Ovary (tissue), 9 donors: ENCODE results near the gene THAP4. TPM values are rescaled to one million over a fixed set of nuclear protein-coding genes. Genes with fewer than 3 reads are reported as not detected.

Source experiments
- DNase-seq, 5 donors: peaks; one replicate each; pipeline ENCODE4 v3.0.0-alpha.2; 2019 to 2020
- H3K27ac ChIP-seq, 2 donors: fragments of 200-600 bp; one replicate each; pipeline versions ENCODE4 v1.5.1 to v1.8.0; 2019 to 2022
- H3K27me3 ChIP-seq: fragments of 200-600 bp; one replicate; pipeline ENCODE4 v1.8.0; 2022
- H3K36me3 ChIP-seq: fragments of 200-600 bp; sonication (generic); one replicate; pipeline ENCODE4 v1.5.1; 2019
- H3K4me1 ChIP-seq: one replicate; pipeline ENCODE4 v1.8.1; 2013; ENCODE audit warnings: mild to moderate bottlenecking, moderate library complexity; ENCODE audit not compliant: insufficient read depth
- H3K4me3 ChIP-seq: fragments of 200-600 bp; sonication (generic); one replicate; pipeline ENCODE4 v1.5.1; 2017
- H3K9me3 ChIP-seq, 2 donors: fragments of 200-600 bp in 1 of 2; sonication (generic) in 1 of 2; one replicate each; pipeline versions ENCODE4 v1.5.1 to v1.8.1; 2013 to 2019; ENCODE audit warnings: mild to moderate bottlenecking in 1 of 2, moderate library complexity in 1 of 2
- CTCF ChIP-seq, 3 donors: fragments of 450-650 bp in 2 of 3; fragments of 200-600 bp in 1 of 3; IDR thresholded peaks; one replicate each; pipeline versions ENCODE4 v1.5.1 to v1.8.0; 2016 to 2022; ENCODE audit warnings: antibody characterized with exemption in 3 of 3, mild to moderate bottlenecking in 1 of 3
- EP300 ChIP-seq: sonication (generic); formaldehyde crosslinking; IDR thresholded peaks from one replicate; pipeline ENCODE4 v1.6.1; 2017; ENCODE audit warnings: antibody characterized with exemption
- POLR2A ChIP-seq: fragments of 450-650 bp; IDR thresholded peaks from one replicate; pipeline ENCODE4 v1.6.1; 2017; ENCODE audit warnings: antibody characterized with exemption, mild to moderate bottlenecking, moderate library complexity
- WGBS, 3 donors: extraction: QIAGEN DNeasy Blood & Tissue Kit in 1 of 3; methylation state at CpG; one replicate each; pipeline versions ENCODE4 v1.1.5 to v1.1.7; 2013 to 2017; 5-methylcytosine and 5-hydroxymethylcytosine counted together
- intact Hi-C, 4 donors: fragments of 100-400 bp; cut with DNase I; formaldehyde crosslinking; loops; one replicate each; pipeline versions ENCODE4 v1.11.0 to v1.15.1; 2022 to 2023
- polyA plus RNA-seq, 2 donors: library from polyadenylated mRNA; stranded (reverse); fragments of 200-250 nt in 1 of 2; fragments of 350-450 nt in 1 of 2; fragmentation: Illumina TruSeq in 1 of 2; extraction: RNeasy Lipid Tissue Mini Kit (QIAGEN cat#74804) in 1 of 2; gene quantifications; one replicate each; pipeline ENCODE4 v1.2.3, GENCODE V29; 2013 to 2014
- total RNA-seq, 7 donors: library from RNA; depleted of rRNA in 2 of 7; stranded (reverse); fragments of >200 nt in 2 of 7; fragmentation: NEBNext Ultra II Directional in 3 of 7; extraction: Animal tissue kit (Norgen Biotek cat#: 25700) in 3 of 7; gene quantifications; one replicate each; pipeline versions ENCODE4 v1.1.0 to v1.2.4, GENCODE V29; 2016 to 2023
- donor health status: DM: no; HTN: no; CAD: no; lungs with moderate emphysema.
- donor health status: DM: no; HTN: no; CAD: no.
- donor health status: Bipolar disorder and iron deficiency.
- donor health status: DM: yes; HTN: yes; CAD: no.
- donor health status: DM: no; HTN: no; CAD: no.
- donor health status: DM: yes; HTN: yes; CAD: no.

Gene THAP4
- total and polyA plus RNA-seq, 9 donors, result 12.1 to 54.7 (median 40.3) TPM

DNA sequence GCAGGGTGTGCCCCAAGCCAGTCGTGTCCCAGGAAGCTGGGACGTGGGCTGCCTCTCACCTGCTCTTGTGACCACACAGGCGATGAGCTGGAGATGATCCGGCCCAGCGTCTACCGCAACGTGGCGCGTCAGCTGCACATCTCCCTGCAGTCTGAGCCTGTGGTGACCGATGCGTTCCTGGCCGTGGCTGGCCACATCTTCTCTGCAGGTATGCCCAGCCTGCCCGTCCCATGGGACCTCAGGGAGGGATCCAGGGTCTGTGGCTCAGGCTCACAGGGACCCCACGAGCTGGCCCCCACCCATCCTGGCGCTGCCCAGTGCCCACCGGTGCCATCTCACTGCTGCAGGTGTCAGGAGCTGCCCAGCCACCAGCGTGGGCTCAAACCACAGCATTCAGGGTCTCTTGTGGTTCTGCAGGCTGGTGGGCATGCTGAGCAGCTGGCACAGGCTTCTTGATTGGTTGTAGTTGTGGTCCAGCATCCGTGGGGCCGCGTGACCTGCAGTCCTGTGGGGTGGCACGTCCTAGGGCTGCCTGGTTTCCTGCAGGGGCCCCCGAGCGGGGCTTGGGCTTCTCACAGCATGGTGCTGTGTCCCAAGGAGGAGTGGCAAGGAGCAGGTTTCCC, 74.6 kb downstream of the THAP4 start:
- H3K27ac ChIP-seq, result no peak overlapping the region
- 87 to 88% (median 88%) methylated on average over 22 to 23 of the region's 23 CpGs for WGBS, 3 donors
- H3K4me1 ChIP-seq, result peaks cover 17% of the 10 kb centered on the region

GRCh38 chr2:241561832-241562231, 75.1 kb downstream of the THAP4 start:
- 1 to 5% (median 2%) methylated on average over 15 to 18 of the region's 18 CpGs for WGBS, 3 donors
- Histone ChIP-seq H3K9me3 (no peaks in the 10 kb centered on the region), H3K4me1 (peaks cover 17% of the 10 kb centered on the region), H3K27me3 (no peaks in the 10 kb centered on the region), H3K36me3 (no peaks in the 10 kb centered on the region), H3K4me3 (no peak overlapping the region), H3K27ac (no peak overlapping the region)
- no peak for TF ChIP-seq POLR2A
- no peak for TF ChIP-seq CTCF (IDR thresholded peaks at IDR 0.05)
- TF ChIP-seq EP300, result no peak
- intact Hi-C loops, result no loop called here
- peak; percentile 88 to 93 (median 90) for DNase-seq

More for the DNA sequence above, 74.6 kb downstream of the THAP4 start:
- intact Hi-C loops, result no loop called here
- Histone ChIP-seq H3K36me3 (no peaks in the 10 kb centered on the region), H3K27me3 (no peaks in the 10 kb centered on the region), H3K4me3 (no peak overlapping the region), H3K9me3 (no peaks in the 10 kb centered on the region)
- peak in 1 of 5 donors; percentile 56 for DNase-seq
- no peak for TF ChIP-seq CTCF (IDR thresholded peaks at IDR 0.05)
- no peak for TF ChIP-seq EP300
- TF ChIP-seq POLR2A, result no peak

DNA sequence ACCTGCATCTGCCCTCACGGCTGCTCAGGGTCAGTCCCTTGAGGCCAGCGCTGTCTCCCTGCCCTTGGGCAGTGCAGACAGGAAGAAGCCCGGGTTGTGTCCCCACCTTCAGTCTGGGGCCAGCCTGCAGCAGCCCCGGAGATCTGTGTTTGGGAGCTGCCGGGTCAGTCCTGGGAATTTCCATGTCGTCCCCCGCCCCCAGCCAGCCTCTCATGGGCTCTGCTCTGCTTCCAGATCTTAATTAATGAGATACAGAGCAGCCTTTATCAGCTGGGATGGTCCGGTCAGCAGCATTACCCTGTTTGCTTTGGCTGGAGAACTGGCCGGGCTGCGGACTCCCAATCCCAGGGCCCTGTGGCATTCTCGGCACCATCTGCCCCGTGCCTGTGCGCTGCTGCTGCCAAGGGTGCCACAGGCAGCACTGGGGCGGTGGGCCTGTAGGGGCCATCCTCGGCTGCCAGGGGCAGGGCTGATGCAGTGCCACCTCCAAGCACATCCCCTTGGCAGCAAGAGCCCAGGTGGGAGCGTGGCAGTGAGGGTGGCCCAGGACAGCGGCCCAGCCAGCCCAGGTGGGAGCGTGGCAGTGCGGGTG, 76.0 kb downstream of the THAP4 start:
- intact Hi-C loops, result no loop called here
- DNase-seq, result peak in 2 of 5 donors; percentile 45 to 57
- no peak for TF ChIP-seq EP300
- no peak for TF ChIP-seq POLR2A
- TF ChIP-seq CTCF (IDR thresholded peaks at IDR 0.05), result no peak
- H3K4me3 ChIP-seq, result peak overlapping the region; percentile 46
- H3K4me1 ChIP-seq, result peaks cover 17% of the 10 kb centered on the region
- no peaks in the 10 kb centered on the region for H3K9me3 ChIP-seq
- no peaks in the 10 kb centered on the region for H3K27me3 ChIP-seq
- no peak overlapping the region for H3K27ac ChIP-seq
- H3K36me3 ChIP-seq, result no peaks in the 10 kb centered on the region
- 30 to 45% (median 37%) methylated on average over 14 to 19 of the region's 19 CpGs for WGBS, 3 donors

DNA sequence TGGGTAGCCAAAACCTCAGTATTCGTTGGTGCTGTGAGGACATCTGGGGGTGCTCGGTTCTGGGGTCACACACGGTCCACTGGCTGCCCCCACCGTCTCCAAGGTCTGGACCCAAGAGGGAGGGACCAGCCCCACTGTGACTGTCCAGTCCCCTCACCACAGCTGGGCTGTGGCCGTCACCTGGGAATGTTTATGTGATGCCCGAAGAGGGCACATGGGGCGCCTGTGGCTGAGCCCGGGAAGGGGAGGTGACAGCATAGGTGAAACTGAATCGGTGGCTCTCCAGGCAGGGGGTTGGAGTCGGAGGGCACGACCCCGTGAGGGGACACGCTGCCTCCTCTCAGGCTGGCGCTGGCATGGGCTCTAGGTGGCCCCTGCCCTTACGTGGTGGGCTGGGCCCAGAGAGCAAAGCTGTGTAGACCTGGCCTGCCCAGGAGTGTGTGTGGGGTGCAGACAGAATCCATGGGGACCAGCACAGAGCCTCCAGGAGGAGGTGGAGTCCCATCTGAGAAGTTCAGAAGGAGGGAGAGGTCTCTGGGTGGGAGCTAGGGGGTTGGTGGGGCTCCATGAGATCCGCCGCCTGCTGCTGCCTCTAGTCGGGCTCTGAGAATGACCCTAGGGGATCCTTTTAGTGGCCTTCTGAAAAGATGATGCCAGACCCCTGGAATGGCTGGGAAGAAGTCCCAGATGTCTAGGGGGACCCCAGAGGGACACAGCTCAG, 76.6 kb downstream of the THAP4 start:
- no peaks in the 10 kb centered on the region for H3K27me3 ChIP-seq
- peak in 1 of 5 donors; percentile 49 for DNase-seq
- H3K27ac ChIP-seq, result peak overlapping the region in 1 of 2 donors; percentile 43
- H3K9me3 ChIP-seq, result no peaks in the 10 kb centered on the region
- no peaks in the 10 kb centered on the region for H3K36me3 ChIP-seq
- intact Hi-C loops, result no loop called here
- TF ChIP-seq POLR2A, result no peak
- TF ChIP-seq CTCF (IDR thresholded peaks at IDR 0.05), result no peak
- no peak for TF ChIP-seq EP300
- H3K4me3 ChIP-seq, result peak overlapping the region; percentile 46
- whole genome bisulfite sequencing, 3 donors, result 55 to 65% (median 62%) methylated on average over 18 of the region's 18 CpGs
- peaks cover 15% of the 10 kb centered on the region for H3K4me1 ChIP-seq
